Thymus (tissue), 11 donors: ENCODE measurements around the gene FAM98C. TPM values are rescaled to one million over a fixed set of nuclear protein-coding genes. Genes with fewer than 3 reads are reported as not detected.

ENCODE experiments used
- DNase-seq, 9 donors: peaks; one replicate each; pipeline ENCODE4 v3.0.0-alpha.2; 2013; ENCODE audit warnings: low spot score in 9 of 9, low read depth in 6 of 9, missing footprints in 1 of 9
- H3K27ac ChIP-seq, 2 donors: one replicate each; pipeline ENCODE4 v1.5.1; 2013; ENCODE audit warnings: control low read depth in 1 of 2, low read depth in 1 of 2, low read length in 1 of 2, mild to moderate bottlenecking in 1 of 2, moderate library complexity in 1 of 2
- H3K27me3 ChIP-seq, 2 donors: one replicate each; pipeline ENCODE4 v1.5.1; 2013; ENCODE audit warnings: low read length in 1 of 2; ENCODE audit not compliant: control insufficient read depth in 2 of 2, insufficient read depth in 1 of 2
- H3K36me3 ChIP-seq, 2 donors: one replicate each; pipeline ENCODE4 v1.5.1; 2013; ENCODE audit warnings: low read length in 1 of 2, mild to moderate bottlenecking in 1 of 2, moderate library complexity in 1 of 2; ENCODE audit not compliant: control insufficient read depth in 2 of 2, insufficient read depth in 2 of 2
- H3K4me1 ChIP-seq, 2 donors: one replicate each; pipeline ENCODE4 v1.5.1; 2013; ENCODE audit warnings: low read length in 2 of 2; ENCODE audit not compliant: control insufficient read depth in 2 of 2, insufficient read depth in 2 of 2
- H3K4me3 ChIP-seq, 2 donors: one replicate each; pipeline ENCODE4 v1.5.1; 2013; ENCODE audit warnings: low read length in 2 of 2, control low read depth in 1 of 2, mild to moderate bottlenecking in 1 of 2
- H3K9me3 ChIP-seq, 2 donors: one replicate each; pipeline ENCODE4 v1.5.1; 2013; ENCODE audit warnings: low read length in 1 of 2, mild to moderate bottlenecking in 1 of 2; ENCODE audit not compliant: control insufficient read depth in 2 of 2, insufficient read depth in 1 of 2
- WGBS: extraction: QIAGEN DNeasy Blood & Tissue Kit; methylation state at CpG from one replicate; pipeline ENCODE4 v1.1.7; 2013; 5-methylcytosine and 5-hydroxymethylcytosine counted together
- polyA plus RNA-seq: library from polyadenylated mRNA; stranded (reverse); fragments of 200-250 nt; gene quantifications from one replicate; pipeline ENCODE4 v1.2.3, GENCODE V29; 2013
- total RNA-seq: library from RNA; stranded (reverse); fragments of 120-200 nt; gene quantifications from one replicate; pipeline ENCODE4 v1.2.4, GENCODE V29; 2013
- donor health status: healthy.

FAM98C gene
- total and polyA plus RNA-seq, 2 donors: 12.6 to 22.0 TPM

GRCh38 chr19:38385057-38385803, 17.7 kb upstream of the FAM98C start:
- H3K4me3 ChIP-seq: no peak overlapping the region
- H3K27me3 ChIP-seq: peaks cover 49 to 62% of the 10 kb centered on the region in 2 donors
- peaks cover 35 to 43% of the 10 kb centered on the region in 2 donors for H3K36me3 ChIP-seq
- peaks cover 18 to 31% of the 10 kb centered on the region in 2 donors for H3K4me1 ChIP-seq
- peaks cover 0 to 3% of the 10 kb centered on the region in 2 donors for H3K9me3 ChIP-seq
- DNase-seq: no peak
- 93% methylated on average over 40 of the region's 40 CpGs for WGBS
- no peak overlapping the region for H3K27ac ChIP-seq

DNA sequence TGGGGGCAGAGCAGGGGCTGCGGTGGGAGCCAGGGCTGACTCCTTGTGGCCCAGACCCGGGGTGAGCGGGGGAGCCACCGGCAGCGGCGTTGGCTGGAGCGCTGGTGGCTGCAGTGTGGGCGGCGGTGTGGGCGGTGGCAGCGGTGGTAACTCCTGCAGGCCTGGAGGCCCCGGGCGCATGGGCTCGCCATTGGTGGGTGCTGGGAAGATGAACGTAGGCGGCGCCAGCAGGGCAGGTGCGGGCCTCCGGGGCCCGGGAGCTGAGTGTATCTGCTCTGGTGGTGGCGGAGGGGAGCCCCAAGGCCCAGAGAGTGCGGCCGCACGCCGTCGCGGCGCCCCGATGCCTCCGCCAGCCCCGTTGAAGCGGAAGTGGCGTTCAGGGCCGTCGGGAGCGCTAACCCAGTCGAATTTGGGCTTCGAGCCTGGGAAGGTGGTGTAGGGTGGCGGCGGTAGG, 17.1 kb upstream of the FAM98C start:
- Histone ChIP-seq H3K27ac (no peak overlapping the region), H3K36me3 (peaks cover 33 to 37% of the 10 kb centered on the region in 2 donors), H3K4me3 (no peak overlapping the region), H3K9me3 (peaks cover 0 to 3% of the 10 kb centered on the region in 2 donors), H3K27me3 (peaks cover 54 to 68% of the 10 kb centered on the region in 2 donors), H3K4me1 (peaks cover 18 to 31% of the 10 kb centered on the region in 2 donors)
- 56% methylated on average over 40 of the region's 40 CpGs for WGBS
- DNase-seq: peak in 1 of 9 donors; percentile 18

DNA sequence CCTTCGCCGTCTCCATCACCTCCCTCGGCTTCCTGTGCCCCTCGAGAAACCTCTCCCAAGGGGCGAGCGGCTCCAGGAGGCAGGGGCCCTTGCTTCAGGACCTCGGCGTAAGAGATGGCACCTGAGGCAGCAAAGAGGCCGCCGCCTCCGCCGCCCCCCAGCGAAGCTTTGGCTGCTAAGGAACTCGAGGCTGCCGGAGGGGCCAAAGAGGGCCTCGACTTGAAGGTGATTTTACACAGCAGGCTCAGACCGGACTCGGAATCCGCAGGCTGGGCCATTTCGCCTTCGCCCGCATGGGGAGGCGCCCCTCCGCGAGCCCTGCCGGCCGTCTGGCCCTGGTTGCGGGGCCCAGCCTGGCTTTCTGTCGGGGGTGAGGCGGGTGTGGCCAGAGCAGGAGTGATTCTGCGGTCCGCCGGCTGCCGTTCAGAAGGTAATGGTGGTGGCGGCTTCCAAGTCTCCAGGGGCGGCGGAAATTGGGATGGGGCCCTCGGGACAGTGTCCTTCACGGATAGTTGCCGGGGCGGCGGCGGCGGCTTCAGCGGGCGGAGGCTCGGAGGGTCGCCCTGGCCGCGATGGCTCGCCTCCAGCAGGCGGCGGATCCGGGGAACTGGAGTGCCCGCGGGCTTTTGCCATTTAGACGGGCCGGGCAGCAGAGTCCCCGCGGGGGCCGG, 16.5 kb upstream of the FAM98C start:
- H3K9me3 ChIP-seq: peaks cover 0 to 3% of the 10 kb centered on the region in 2 donors
- H3K4me3 ChIP-seq: peak overlapping the region in 1 of 2 donors; percentile 5
- WGBS: 48% methylated on average over 61 of the region's 61 CpGs
- H3K27me3 ChIP-seq: peaks cover 55 to 74% of the 10 kb centered on the region in 2 donors
- H3K4me1 ChIP-seq: peaks cover 18 to 31% of the 10 kb centered on the region in 2 donors
- H3K36me3 ChIP-seq: peaks cover 27 to 31% of the 10 kb centered on the region in 2 donors
- no peak overlapping the region for H3K27ac ChIP-seq
- DNase-seq: no peak

- WGBS: 5% methylated on average over 36 of the region's 36 CpGs
- DNase-seq: no peak
- no peak overlapping the region for H3K27ac ChIP-seq
- peaks cover 18 to 31% of the 10 kb centered on the region in 2 donors for H3K4me1 ChIP-seq
- H3K4me3 ChIP-seq: peak overlapping the region in 1 of 2 donors; percentile 49
- H3K27me3 ChIP-seq: peaks cover 58 to 80% of the 10 kb centered on the region in 2 donors
- peaks cover 0 to 3% of the 10 kb centered on the region in 2 donors for H3K9me3 ChIP-seq
- H3K36me3 ChIP-seq: peaks cover 21 to 25% of the 10 kb centered on the region in 2 donors
Measured at GRCh38 chr19:38386971-38387549, 15.8 kb upstream of the FAM98C start.

DNA sequence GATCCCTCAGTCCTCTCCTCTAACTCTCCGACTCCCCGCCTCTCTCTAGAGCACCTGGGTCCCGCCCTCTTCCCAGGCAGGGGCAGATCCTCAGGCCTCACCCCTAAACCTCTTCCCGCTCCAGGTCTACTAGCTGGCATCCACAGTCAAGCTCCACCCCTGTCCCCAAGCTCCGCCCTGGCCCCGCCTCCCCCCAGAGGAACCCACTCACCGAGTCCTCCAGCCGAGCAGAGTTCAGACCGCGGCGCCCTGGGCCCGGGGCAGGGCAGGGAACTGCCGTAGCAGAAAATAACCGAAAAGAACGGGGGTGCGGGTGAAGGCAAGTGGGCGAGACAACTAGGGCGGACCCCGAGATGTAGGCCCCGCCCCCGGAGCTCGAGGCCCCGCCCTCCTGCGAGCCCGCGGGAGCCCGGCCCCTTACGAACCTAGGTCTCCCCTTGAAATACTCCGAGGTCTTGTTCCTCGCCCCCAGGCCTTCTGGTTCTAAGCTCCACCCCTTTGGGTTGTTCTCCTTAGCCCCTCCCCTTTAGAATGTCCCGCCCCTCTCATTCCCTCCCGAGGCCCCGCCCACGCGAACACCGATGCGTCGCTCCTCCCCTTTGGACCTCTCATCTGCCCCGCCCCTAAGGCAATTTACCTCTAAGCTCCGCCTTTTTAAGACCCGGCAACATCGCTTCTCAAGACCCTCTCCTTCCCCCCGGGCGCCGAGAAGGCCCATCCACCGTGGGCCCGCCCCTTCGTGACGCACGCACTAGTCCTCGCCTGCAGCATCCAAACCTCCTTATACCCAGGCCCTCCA, 15.1 kb upstream of the FAM98C start, which contains the start of gene GGN:
Gene GGN (minus strand): TSS at position 485 of the 799 bp plus-strand sequence. CDS start 773 bp downstream, outside the sequence.
- H3K4me3 ChIP-seq: peak within 1 kb of the TSS; percentile 18 to 49
- H3K27me3 ChIP-seq: peaks cover 60 to 86% of the 10 kb centered on the region in 2 donors
- peaks cover 18 to 31% of the 10 kb centered on the region in 2 donors for H3K4me1 ChIP-seq
- peaks cover 0 to 5% of the 10 kb centered on the region in 2 donors for H3K9me3 ChIP-seq
- H3K27ac ChIP-seq: no peak within 1 kb of the TSS
- DNase-seq: peak in 3 of 9 donors; percentile 39 to 61 (median 48)
- WGBS: 1% methylated on average over 51 of the region's 51 CpGs
- peaks cover 17 to 19% of the 10 kb centered on the region in 2 donors for H3K36me3 ChIP-seq

DNA sequence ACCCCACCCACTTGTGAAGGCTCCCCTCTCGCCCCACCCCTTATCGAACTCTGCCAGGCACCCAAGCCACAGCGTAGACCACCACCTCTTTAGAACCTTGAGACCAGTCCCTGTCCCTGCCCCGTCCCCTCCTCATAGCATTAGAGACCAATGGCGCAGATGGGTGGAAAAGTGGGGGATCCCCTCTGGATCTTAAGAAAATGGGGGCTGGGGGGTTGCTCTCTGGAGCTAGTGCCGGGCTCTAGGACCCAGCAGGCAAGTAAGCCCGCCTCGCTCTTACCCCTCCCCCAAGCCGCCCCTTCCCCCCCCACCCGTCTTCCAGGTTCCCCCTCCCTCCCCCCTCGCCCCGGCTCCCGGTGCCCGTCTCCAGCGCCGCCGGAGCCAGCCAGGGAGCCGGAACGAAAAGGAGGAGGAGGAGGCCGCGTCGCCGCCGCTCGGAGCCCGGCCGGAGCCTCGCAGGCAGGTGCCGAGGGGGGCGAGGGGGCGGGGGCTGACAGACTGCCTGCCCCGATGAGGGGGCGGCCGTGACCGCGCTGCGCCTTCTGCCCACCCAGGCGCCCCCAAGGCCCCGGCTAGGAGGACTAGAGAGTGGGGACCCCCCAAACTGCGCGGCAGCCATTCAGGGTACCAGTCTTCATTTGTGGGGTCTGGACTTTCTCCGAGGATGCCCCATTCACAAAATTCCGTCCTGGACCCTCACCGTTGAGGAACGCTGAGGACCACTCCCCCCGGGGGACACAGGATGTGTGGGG, 14.4 kb upstream of the FAM98C start, which contains the start of gene SPRED3:
Gene SPRED3 (plus strand): TSS at position 349 of the 752 bp plus-strand sequence. CDS start 1,606 bp downstream, outside the sequence.
- WGBS: 2% methylated on average over 46 of the region's 46 CpGs
- peaks cover 18 to 31% of the 10 kb centered on the region in 2 donors for H3K4me1 ChIP-seq
- peaks cover 11 to 12% of the 10 kb centered on the region in 2 donors for H3K36me3 ChIP-seq
- DNase-seq: no peak
- peaks cover 64 to 94% of the 10 kb centered on the region in 2 donors for H3K27me3 ChIP-seq
- H3K27ac ChIP-seq: no peak within 1 kb of the TSS
- peaks cover 0 to 6% of the 10 kb centered on the region in 2 donors for H3K9me3 ChIP-seq
- H3K4me3 ChIP-seq: peak within 1 kb of the TSS; percentile 18 to 49

GRCh38 chr19:38389101-38389925, 13.6 kb upstream of the FAM98C start:
- H3K27ac ChIP-seq: no peak overlapping the region
- DNase-seq: peak in 1 of 9 donors; percentile 37
- H3K9me3 ChIP-seq: peaks cover 0 to 6% of the 10 kb centered on the region in 2 donors
- H3K4me1 ChIP-seq: peaks cover 18 to 31% of the 10 kb centered on the region in 2 donors
- 11% methylated on average over 28 of the region's 28 CpGs for WGBS
- H3K4me3 ChIP-seq: peak overlapping the region in 1 of 2 donors; percentile 49
- peaks cover 71 to 99% of the 10 kb centered on the region in 2 donors for H3K27me3 ChIP-seq
- H3K36me3 ChIP-seq: peaks cover 4 to 5% of the 10 kb centered on the region in 2 donors
